H9 (cell line): Measurements from ENCODE around the gene TRPM8. TPM values are rescaled to one million over a fixed set of nuclear protein-coding genes. Genes with fewer than 3 reads are reported as not detected.

Source experiments
- DNase-seq: peaks from one replicate; pipeline ENCODE4 v3.0.0-alpha.2; 2017
- H2AFZ ChIP-seq: one replicate; pipeline ENCODE4 v1.6.1; 2013; ENCODE audit warnings: mild to moderate bottlenecking, low read length, control low read depth, moderate library complexity
- H2AK5ac ChIP-seq: 2 replicates; pipeline ENCODE4 v1.6.1; 2013; ENCODE audit warnings: low read length, control low read depth, mixed read lengths; ENCODE audit not compliant: insufficient read length
- H2BK120ac ChIP-seq: one replicate; pipeline ENCODE4 v1.6.1; 2013; ENCODE audit warnings: low read depth, mild to moderate bottlenecking, low read length, control low read depth, inconsistent platforms; ENCODE audit not compliant: poor library complexity, severe bottlenecking
- H2BK12ac ChIP-seq: 2 replicates; pipeline ENCODE4 v1.6.1; 2013; ENCODE audit warnings: low read length, control low read depth, mixed read lengths, low read depth; ENCODE audit not compliant: insufficient read length
- H2BK15ac ChIP-seq: 2 replicates; pipeline ENCODE4 v1.6.1; 2013; ENCODE audit warnings: low read depth, low read length, control low read depth
- H2BK20ac ChIP-seq: one replicate; pipeline ENCODE4 v1.6.1; 2013; ENCODE audit warnings: low read depth, mild to moderate bottlenecking, low read length, control low read depth, inconsistent platforms; ENCODE audit not compliant: poor library complexity, severe bottlenecking
- H2BK5ac ChIP-seq: 2 replicates; pipeline ENCODE4 v1.6.1; 2013; ENCODE audit warnings: low read length, control low read depth, mixed read lengths; ENCODE audit not compliant: insufficient read length
- H3K14ac ChIP-seq: 2 replicates; pipeline ENCODE4 v1.6.1; 2013; ENCODE audit warnings: low read length, control low read depth; ENCODE audit not compliant: insufficient read depth
- H3K18ac ChIP-seq: 2 replicates; pipeline ENCODE4 v1.6.1; 2013; ENCODE audit warnings: low read depth, mild to moderate bottlenecking, mixed read lengths, low read length, control low read depth; ENCODE audit not compliant: insufficient read length
- H3K23ac ChIP-seq: 2 replicates; pipeline ENCODE4 v1.6.1; 2013; ENCODE audit warnings: low read length, control low read depth, mixed read lengths, low read depth; ENCODE audit not compliant: insufficient read length
- H3K23me2 ChIP-seq: 2 replicates; pipeline ENCODE4 v1.6.1; 2013; ENCODE audit warnings: low read depth, mild to moderate bottlenecking, mixed read lengths, low read length, control low read depth; ENCODE audit not compliant: insufficient read length, poor library complexity, severe bottlenecking
- H3K27ac ChIP-seq: 2 replicates; pipeline ENCODE4 v1.5.1; 2013; ENCODE audit warnings: low read length, control low read depth, mixed read lengths, low read depth; ENCODE audit not compliant: insufficient read length
- H3K27me3 ChIP-seq: 2 replicates; pipeline ENCODE4 v1.6.1; 2013; ENCODE audit warnings: low read length, control low read depth, inconsistent platforms; ENCODE audit not compliant: insufficient read depth
- H3K4ac ChIP-seq: 2 replicates; pipeline ENCODE4 v1.6.1; 2013; ENCODE audit warnings: low read depth, mild to moderate bottlenecking, control low read depth, inconsistent platforms, low read length, moderate library complexity
- H3K4me1 ChIP-seq: 2 replicates; pipeline ENCODE4 v1.6.1; 2013; ENCODE audit warnings: low read length, control low read depth, inconsistent platforms; ENCODE audit not compliant: insufficient read depth
- H3K4me2 ChIP-seq: 2 replicates; pipeline ENCODE4 v1.6.1; 2013; ENCODE audit warnings: low read length, control low read depth, mixed read lengths; ENCODE audit not compliant: insufficient read length, insufficient read depth
- H3K56ac ChIP-seq: 2 replicates; pipeline ENCODE4 v1.6.1; 2013; ENCODE audit warnings: low read depth, mild to moderate bottlenecking, mixed read lengths, low read length, control low read depth; ENCODE audit not compliant: insufficient read length
- H3K79me1 ChIP-seq: 2 replicates; pipeline ENCODE4 v1.6.1; 2013; ENCODE audit warnings: low read depth, mild to moderate bottlenecking, moderate library complexity, low read length, control low read depth, inconsistent platforms; ENCODE audit not compliant: insufficient read depth, poor library complexity, severe bottlenecking
- H3K79me2 ChIP-seq: 2 replicates; pipeline ENCODE4 v1.6.1; 2013; ENCODE audit warnings: low read length, control low read depth, inconsistent platforms; ENCODE audit not compliant: insufficient read depth
- H3K9ac ChIP-seq: 2 replicates; pipeline ENCODE4 v1.6.1; 2013; ENCODE audit warnings: low read length, control low read depth, mixed read lengths; ENCODE audit not compliant: insufficient read length; ENCODE audit errors: extremely low read depth
- H3K9me3 ChIP-seq: one replicate; pipeline ENCODE4 v1.6.1; 2013; ENCODE audit warnings: low read depth, low read length, inconsistent platforms; ENCODE audit not compliant: control insufficient read depth
- H3T11ph ChIP-seq: one replicate; pipeline ENCODE4 v1.6.1; 2013; ENCODE audit warnings: mild to moderate bottlenecking, low read length, control low read depth, inconsistent platforms
- H4K20me1 ChIP-seq: one replicate; pipeline ENCODE4 v1.6.1; 2013; ENCODE audit not compliant: control insufficient read depth, insufficient read length, insufficient read depth
- H4K5ac ChIP-seq: 2 replicates; pipeline ENCODE4 v1.6.1; 2013; ENCODE audit warnings: low read depth, mild to moderate bottlenecking, mixed read lengths, low read length, control low read depth; ENCODE audit not compliant: insufficient read length
- H4K8ac ChIP-seq: replicated peaks from 2 replicates; pipeline ENCODE4 v1.6.1; 2013; ENCODE audit warnings: low read length, control low read depth, mixed read lengths, low read depth; ENCODE audit not compliant: insufficient read length
- H4K91ac ChIP-seq: 2 replicates; pipeline ENCODE4 v1.6.1; 2013; ENCODE audit warnings: low read depth, mild to moderate bottlenecking, moderate library complexity, mixed read lengths, low read length, control low read depth; ENCODE audit not compliant: insufficient read length
- H3K27ac Mint-ChIP-seq, 3 experiments: 2 replicates in 2 of 3; 3 replicates in 1 of 3; pipeline ENCODE4 v1.8.0; 2020 to 2021; ENCODE audit warnings: mixed read lengths in 3 of 3, mild to moderate bottlenecking in 1 of 3, moderate library complexity in 1 of 3
- H3K27me3 Mint-ChIP-seq: 2 replicates; pipeline ENCODE4 v1.8.0; 2021; ENCODE audit warnings: low read depth, mild to moderate bottlenecking, moderate library complexity, mixed read lengths
- H3K36me3 Mint-ChIP-seq, 3 experiments: 2 replicates in 2 of 3; 3 replicates in 1 of 3; pipeline ENCODE4 v1.8.0; 2020 to 2021; ENCODE audit warnings: low read depth in 3 of 3, mixed read lengths in 3 of 3; ENCODE audit not compliant: insufficient read depth in 1 of 3
- H3K4me1 Mint-ChIP-seq, 2 experiments: 2 replicates each; pipeline ENCODE4 v1.8.0; 2020; ENCODE audit warnings: mixed read lengths in 2 of 2
- H3K4me3 Mint-ChIP-seq, 2 experiments: 2 replicates in 1 of 2; 3 replicates in 1 of 2; pipeline ENCODE4 v1.8.0; 2020 to 2021; ENCODE audit warnings: mild to moderate bottlenecking in 2 of 2, mixed read lengths in 2 of 2, moderate library complexity in 1 of 2
- H3K9me3 Mint-ChIP-seq, 2 experiments: 2 replicates in 1 of 2; 3 replicates in 1 of 2; pipeline ENCODE4 v1.8.0; 2020; ENCODE audit warnings: mild to moderate bottlenecking in 2 of 2, mixed read lengths in 2 of 2, moderate library complexity in 1 of 2
- WGBS: extraction: QIAGEN DNeasy Blood & Tissue Kit; methylation state at CpG from one replicate; pipeline ENCODE4 v1.1.7; 2013; ENCODE audit warnings: missing lambda C conversion rate, low lambda C conversion rate, mixed read lengths; ENCODE audit not compliant: insufficient read length; ENCODE audit errors: extremely low coverage; 5-methylcytosine and 5-hydroxymethylcytosine counted together
- total RNA-seq: library from RNA; stranded (reverse); gene quantifications from 2 replicates; pipeline ENCODE4 v1.2.1, GENCODE V29; 2021
- TF ChIP-seq, protein P1 (sequence below): fragments of 200-600 bp; sonication (generic); conservative IDR thresholded peaks from 3 replicates; pipeline ENCODE4 v1.8.0; 2021; ENCODE audit warnings: antibody characterized with exemption, mild to moderate bottlenecking

TRPM8 gene
- total RNA-seq, 1 experiment from 2014 or later, result 0.28 TPM

DNA sequence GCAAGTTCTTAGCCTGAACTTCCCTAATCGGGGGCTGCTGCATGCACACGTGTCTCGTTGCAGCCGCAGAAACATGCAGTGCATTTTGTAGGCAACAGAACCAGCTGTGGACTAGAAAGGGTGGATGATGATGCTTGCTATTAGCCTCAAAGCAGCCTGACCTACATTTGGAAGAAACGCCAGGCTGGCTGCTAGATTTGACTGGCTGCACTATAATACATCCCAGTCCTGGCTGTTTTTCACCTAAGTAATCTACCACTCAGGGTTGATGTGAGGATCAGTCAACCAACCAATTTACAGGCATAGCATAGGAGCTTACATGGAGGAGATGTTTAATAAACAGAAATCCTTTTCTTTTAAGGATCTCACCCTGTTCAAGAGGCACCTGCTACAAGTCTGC lies 77.0 kb downstream of the TRPM8 start:
- TF ChIP-seq, protein P1, sequence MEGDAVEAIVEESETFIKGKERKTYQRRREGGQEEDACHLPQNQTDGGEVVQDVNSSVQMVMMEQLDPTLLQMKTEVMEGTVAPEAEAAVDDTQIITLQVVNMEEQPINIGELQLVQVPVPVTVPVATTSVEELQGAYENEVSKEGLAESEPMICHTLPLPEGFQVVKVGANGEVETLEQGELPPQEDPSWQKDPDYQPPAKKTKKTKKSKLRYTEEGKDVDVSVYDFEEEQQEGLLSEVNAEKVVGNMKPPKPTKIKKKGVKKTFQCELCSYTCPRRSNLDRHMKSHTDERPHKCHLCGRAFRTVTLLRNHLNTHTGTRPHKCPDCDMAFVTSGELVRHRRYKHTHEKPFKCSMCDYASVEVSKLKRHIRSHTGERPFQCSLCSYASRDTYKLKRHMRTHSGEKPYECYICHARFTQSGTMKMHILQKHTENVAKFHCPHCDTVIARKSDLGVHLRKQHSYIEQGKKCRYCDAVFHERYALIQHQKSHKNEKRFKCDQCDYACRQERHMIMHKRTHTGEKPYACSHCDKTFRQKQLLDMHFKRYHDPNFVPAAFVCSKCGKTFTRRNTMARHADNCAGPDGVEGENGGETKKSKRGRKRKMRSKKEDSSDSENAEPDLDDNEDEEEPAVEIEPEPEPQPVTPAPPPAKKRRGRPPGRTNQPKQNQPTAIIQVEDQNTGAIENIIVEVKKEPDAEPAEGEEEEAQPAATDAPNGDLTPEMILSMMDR, result no peak

More for the DNA sequence above, 77.0 kb downstream of the TRPM8 start:
- Histone ChIP-seq H4K91ac (no peak overlapping the region), H3K56ac (no peak overlapping the region), H3K14ac (no peak overlapping the region), H2BK20ac (no peak overlapping the region), H2BK5ac (no peak overlapping the region), H4K8ac (no peak overlapping the region), H3K79me2 (no peaks in the 10 kb centered on the region), H3K9ac (no peak overlapping the region), H3K79me1 (no peaks in the 10 kb centered on the region), H4K20me1 (no peaks in the 10 kb centered on the region), H4K5ac (no peak overlapping the region), H3K4me1 (no peaks in the 10 kb centered on the region), H2BK15ac (no peak overlapping the region), H3K27me3 (no peaks in the 10 kb centered on the region), H3K23ac (no peak overlapping the region), H3K27ac (no peak overlapping the region), H3K4ac (no peak overlapping the region), H2AFZ (no peak overlapping the region), H2BK120ac (no peak overlapping the region), H3K4me2 (no peak overlapping the region), H3K23me2 (no peaks in the 10 kb centered on the region), H3K18ac (no peak overlapping the region), H3K9me3 (peaks cover 7% of the 10 kb centered on the region), H2BK12ac (no peak overlapping the region), H2AK5ac (no peak overlapping the region), H3T11ph (no peak overlapping the region)
- no CpG with 5 or more reads among the region's 5 CpGs for WGBS
- H3K4me1 Mint-ChIP-seq, result no peaks in the 10 kb centered on the region
- no peak overlapping the region for H3K27ac Mint-ChIP-seq
- H3K36me3 Mint-ChIP-seq, result peaks cover 1 to 8% (median 2%) of the 10 kb centered on the region in 3 experiments; a peak in 3 of 7 replicates
- peaks cover 4% of the 10 kb centered on the region; the same call in 1 of the 2 replicates for H3K27me3 Mint-ChIP-seq
- peaks cover 9% of the 10 kb centered on the region in 2 experiments for H3K9me3 Mint-ChIP-seq
- H3K4me3 Mint-ChIP-seq, result no peak overlapping the region
- no peak for DNase-seq
